Measurements from ENCODE around the gene NOXO1. TPM values are rescaled to one million over a fixed set of nuclear protein-coding genes. Genes with fewer than 3 reads are reported as not detected.

Gene NOXO1
- polyA plus RNA-seq, 1 donor (not counting 4 experiments of a cell fraction or from before 2014, with no cell fraction given), result 0.38 TPM

DNA sequence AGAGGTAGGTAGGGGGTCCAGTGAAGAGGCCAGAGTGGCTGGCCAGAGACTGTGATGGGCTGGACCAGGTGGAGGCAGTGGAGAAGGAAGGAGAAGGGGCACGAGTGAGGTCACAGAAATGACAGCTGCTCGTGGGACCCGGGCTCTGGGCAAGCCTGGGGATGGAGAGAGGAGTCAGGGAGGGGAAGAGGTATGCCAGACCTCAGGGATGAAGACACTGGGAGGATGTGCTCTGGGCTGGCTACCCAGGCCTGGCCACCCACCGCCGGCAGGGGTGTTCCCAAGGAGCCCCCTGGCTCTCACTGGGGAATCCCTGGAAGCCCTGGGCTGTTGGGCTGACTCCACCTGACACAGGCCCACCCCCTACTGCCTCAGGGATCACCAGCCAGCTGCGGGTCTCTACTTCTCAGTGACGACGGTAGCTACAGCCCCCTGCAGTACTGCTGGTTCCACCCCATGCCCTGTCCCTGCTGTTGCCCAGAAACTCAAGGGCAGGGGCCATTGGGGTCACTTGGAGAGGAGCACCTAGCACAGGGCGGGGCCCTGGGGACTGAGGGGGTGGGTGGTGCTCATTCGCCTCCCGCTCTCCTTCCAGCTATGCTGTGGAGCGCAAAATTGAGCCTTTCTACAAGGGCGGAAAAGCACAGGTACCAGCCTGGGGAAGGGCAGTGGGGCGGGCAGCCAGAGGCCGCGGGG is 7.7 kb downstream of the NOXO1 start:
- no peak overlapping the region for H3K27ac ChIP-seq (ENCODE audit: control insufficient read depth, insufficient read depth, low read length)
- no peak overlapping the region for H3K9ac ChIP-seq (ENCODE audit: control insufficient read depth, extremely low read depth, insufficient read depth, low read length)
- H3K4me3 ChIP-seq (ENCODE audit: control insufficient read depth in 2 of 3, extremely low read depth in 1 of 3, insufficient read depth in 2 of 3, low read depth in 1 of 3, low read length in 3 of 3), result no peak overlapping the region
- H3K9me3 ChIP-seq (ENCODE audit: control insufficient read depth, low read depth, low read length), result no peaks in the 10 kb centered on the region
- H3K27me3 ChIP-seq (ENCODE audit: control insufficient read depth, extremely low read depth, insufficient read depth, low read length), result no peaks in the 10 kb centered on the region
- H3K4me2 ChIP-seq (ENCODE audit: control insufficient read depth, extremely low read depth, insufficient read depth, low read depth, low read length), result peak overlapping the region; percentile 32
- DNase-seq (ENCODE audit: low read depth, low spot score) (no peak), FAIRE-seq (no peak)
- no peaks in the 10 kb centered on the region for H4K20me1 ChIP-seq (ENCODE audit: control insufficient read depth, extremely low read depth, insufficient read depth, low read length)
- H3K79me2 ChIP-seq (ENCODE audit: control insufficient read depth, insufficient read depth, low read length), result peaks cover 32% of the 10 kb centered on the region
- dilution Hi-C loops (cut with MboI; ENCODE audit: extremely low pct_ligation_motif_present, low sequenced_read_pairs), result no loop called here
- no peak for TF ChIP-seq EZH2 (IDR thresholded peaks at IDR 0.05; ENCODE audit: low read length)
- no peak for TF ChIP-seq CTCF (optimal IDR thresholded peaks at IDR 0.05 in 1 of 3, IDR thresholded peaks at IDR 0.05 in 1 of 3, conservative IDR thresholded peaks at IDR 0.05 in 1 of 3; ENCODE audit: extremely low read depth in 1 of 3, insufficient read depth in 2 of 3, low read length in 3 of 3)
- no peaks in the 10 kb centered on the region for H3K9me1 ChIP-seq (ENCODE audit: control insufficient read depth, extremely low read depth, insufficient read depth, low read length)
- H3K4me1 ChIP-seq (ENCODE audit: control insufficient read depth, extremely low read depth, insufficient read depth, low read length), result peaks cover 14% of the 10 kb centered on the region
- H2AFZ ChIP-seq (ENCODE audit: control insufficient read depth, low read length), result no peak overlapping the region
- H3K36me3 ChIP-seq (ENCODE audit: control insufficient read depth in 2 of 2, extremely low read depth in 1 of 2, insufficient read depth in 2 of 2, low read length in 2 of 2), result peaks cover 12 to 23% of the 10 kb centered on the region in 2 experiments

- H4K20me1 ChIP-seq (ENCODE audit: control insufficient read depth, extremely low read depth, insufficient read depth, low read length), result no peaks in the 10 kb centered on the region
- no peaks in the 10 kb centered on the region for H3K9me3 ChIP-seq (ENCODE audit: control insufficient read depth, low read depth, low read length)
- H3K9ac ChIP-seq (ENCODE audit: control insufficient read depth, extremely low read depth, insufficient read depth, low read length), result peak overlapping the region; percentile 89
- peaks cover under 1 to 22% of the 10 kb centered on the region in 2 experiments for H3K36me3 ChIP-seq (ENCODE audit: control insufficient read depth in 2 of 2, extremely low read depth in 1 of 2, insufficient read depth in 2 of 2, low read length in 2 of 2)
- no peak for TF ChIP-seq CTCF (optimal IDR thresholded peaks at IDR 0.05 in 1 of 3, IDR thresholded peaks at IDR 0.05 in 1 of 3, conservative IDR thresholded peaks at IDR 0.05 in 1 of 3; ENCODE audit: extremely low read depth in 1 of 3, insufficient read depth in 2 of 3, low read length in 3 of 3)
- TF ChIP-seq EZH2 (IDR thresholded peaks at IDR 0.05; ENCODE audit: low read length), result no peak
- no peaks in the 10 kb centered on the region for H3K9me1 ChIP-seq (ENCODE audit: control insufficient read depth, extremely low read depth, insufficient read depth, low read length)
- H3K79me2 ChIP-seq (ENCODE audit: control insufficient read depth, insufficient read depth, low read length), result peaks cover 32% of the 10 kb centered on the region
- peak overlapping the region; percentile 92 to 100 (median 93) for H3K4me3 ChIP-seq (ENCODE audit: control insufficient read depth in 2 of 3, extremely low read depth in 1 of 3, insufficient read depth in 2 of 3, low read depth in 1 of 3, low read length in 3 of 3)
- H2AFZ ChIP-seq (ENCODE audit: control insufficient read depth, low read length), result no peak overlapping the region
- dilution Hi-C loops (cut with MboI; ENCODE audit: extremely low pct_ligation_motif_present, low sequenced_read_pairs), result no loop called here
- FAIRE-seq (no peak), DNase-seq (ENCODE audit: low read depth, low spot score) (no peak)
- H3K4me2 ChIP-seq (ENCODE audit: control insufficient read depth, extremely low read depth, insufficient read depth, low read depth, low read length), result peak overlapping the region; percentile 95
- peaks cover 13% of the 10 kb centered on the region for H3K4me1 ChIP-seq (ENCODE audit: control insufficient read depth, extremely low read depth, insufficient read depth, low read length)
- no peaks in the 10 kb centered on the region for H3K27me3 ChIP-seq (ENCODE audit: control insufficient read depth, extremely low read depth, insufficient read depth, low read length)
- peak overlapping the region; percentile 84 for H3K27ac ChIP-seq (ENCODE audit: control insufficient read depth, insufficient read depth, low read length)
Measured at GRCh38 chr16:1972490-1972877, 8.8 kb downstream of the NOXO1 start.

Measured in keratinocyte (primary cell).